ENCODE data around the gene PAOX.

Gene PAOX

GRCh38 chr10:133359554-133359971 is 19.5 kb upstream of the PAOX start:
- no peak for TF ChIP-seq CTCF (IDR thresholded peaks at IDR 0.05; ENCODE audit: insufficient read depth, low read depth, low read length, missing control alignments)
- no peak for DNase-seq (ENCODE audit: low read depth)
- H3K4me3 ChIP-seq (ENCODE audit: low read depth, low read length) = no peak overlapping the region

GRCh38 chr10:133359972-133360610 is 19.0 kb upstream of the PAOX start:
- no peak overlapping the region for H3K4me3 ChIP-seq (ENCODE audit: low read depth, low read length)
- no peak for TF ChIP-seq CTCF (IDR thresholded peaks at IDR 0.05; ENCODE audit: insufficient read depth, low read depth, low read length, missing control alignments)
- DNase-seq (ENCODE audit: low read depth) = no peak

- no peak for TF ChIP-seq CTCF (IDR thresholded peaks at IDR 0.05; ENCODE audit: insufficient read depth, low read depth, low read length, missing control alignments)
- no peak for DNase-seq (ENCODE audit: low read depth)
- H3K4me3 ChIP-seq (ENCODE audit: low read depth, low read length) = no peak overlapping the region
Observed at GRCh38 chr10:133361227-133361626, 17.8 kb upstream of the PAOX start.

- TF ChIP-seq CTCF (IDR thresholded peaks at IDR 0.05; ENCODE audit: insufficient read depth, low read depth, low read length, missing control alignments) = no peak
- no peak overlapping the region for H3K4me3 ChIP-seq (ENCODE audit: low read depth, low read length)
Observed at GRCh38 chr10:133361773-133362441, 17.2 kb upstream of the PAOX start.

GRCh38 chr10:133362846-133363245 is 16.2 kb upstream of the PAOX start:
- TF ChIP-seq CTCF (IDR thresholded peaks at IDR 0.05; ENCODE audit: insufficient read depth, low read depth, low read length, missing control alignments) = no peak
- no peak overlapping the region for H3K4me3 ChIP-seq (ENCODE audit: low read depth, low read length)
- DNase-seq (ENCODE audit: low read depth) = no peak

More at GRCh38 chr10:133361773-133362441, 17.2 kb upstream of the PAOX start:
- DNase-seq (ENCODE audit: low read depth) = peak; percentile 34

- no peak for DNase-seq (ENCODE audit: low read depth)
- TF ChIP-seq CTCF (IDR thresholded peaks at IDR 0.05; ENCODE audit: insufficient read depth, low read depth, low read length, missing control alignments) = no peak
- H3K4me3 ChIP-seq (ENCODE audit: low read depth, low read length) = no peak overlapping the region
Observed at GRCh38 chr10:133364645-133365431, 14.2 kb upstream of the PAOX start.
